Stimulated activated CD8-positive, alpha-beta memory T cell treated with anti-CD3 and anti-CD28 coated beads, Interleukin-7, amount 100 ng/mL, for 1 hour (primary cell): ENCODE measurements around the gene C5.
"Not testable (repeated sequence)": the region's sequence is repeated elsewhere in the genome, so short reads cannot be mapped to it uniquely, and the experiment has no call there.

Experiments used
- DNase-seq, 2 donors: peaks; one replicate each; pipeline ENCODE4 v3.0.0-alpha.2; 2020; ENCODE audit warnings: low read depth in 2 of 2

Gene C5

DNA sequence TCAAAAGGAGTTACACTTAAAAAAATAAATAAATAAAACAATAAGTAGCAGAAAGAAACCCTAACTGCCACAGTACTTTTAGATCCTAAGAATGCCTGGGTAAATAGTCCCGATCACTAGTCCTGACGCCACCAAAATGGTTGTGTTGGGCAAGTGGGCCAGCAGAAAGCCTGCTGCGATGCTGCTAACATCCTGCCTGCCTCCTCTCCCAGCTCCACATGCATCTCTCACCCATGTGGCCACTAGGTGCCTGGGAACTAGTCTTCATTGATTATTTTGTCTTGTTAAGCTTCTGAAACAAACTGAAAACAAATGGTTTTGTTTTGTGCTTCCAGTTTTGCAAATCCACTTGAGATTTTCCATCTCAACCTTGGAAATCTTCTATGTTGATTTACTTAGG is 69.1 kb downstream of the C5 start:
- no peak for DNase-seq

DNA sequence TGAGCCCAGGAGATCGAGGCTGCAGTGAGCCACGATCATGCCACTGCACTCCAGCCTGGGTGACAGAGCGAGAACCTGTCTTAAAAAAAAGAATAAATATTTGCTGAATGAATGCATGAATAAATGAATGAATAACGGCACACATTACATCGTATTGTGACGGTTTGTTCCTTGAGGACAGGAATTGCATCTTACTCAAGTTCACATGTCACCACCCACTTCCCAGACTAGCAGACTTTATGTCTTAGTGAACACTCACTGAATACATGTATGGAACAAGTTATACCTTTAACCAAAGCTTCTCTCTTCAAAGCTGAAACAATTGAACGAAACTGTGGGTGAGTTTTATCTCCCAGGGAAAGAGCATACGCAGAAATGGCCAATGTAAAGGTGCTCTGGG is 70.3 kb downstream of the C5 start:
- DNase-seq: no peak

DNA sequence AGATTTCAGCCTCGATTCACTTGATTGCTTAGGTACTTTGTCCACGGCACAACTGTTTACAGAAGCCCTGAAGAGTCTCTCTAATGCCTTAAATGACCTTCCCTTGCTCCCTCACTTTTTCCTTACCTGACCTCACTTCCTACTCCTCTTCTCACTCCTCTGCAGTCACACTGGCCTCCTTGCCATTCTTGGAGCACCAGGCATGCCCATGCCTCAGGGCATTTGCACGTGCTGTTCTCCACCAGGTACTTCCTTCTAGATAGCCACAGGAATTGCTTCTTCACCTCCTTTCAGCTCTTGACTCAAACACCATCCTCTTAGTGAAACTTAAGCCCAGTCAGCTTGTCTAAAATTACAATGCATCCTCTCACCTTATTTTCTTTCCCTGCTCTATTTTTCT is 71.1 kb downstream of the C5 start:
- no peak for DNase-seq

DNA sequence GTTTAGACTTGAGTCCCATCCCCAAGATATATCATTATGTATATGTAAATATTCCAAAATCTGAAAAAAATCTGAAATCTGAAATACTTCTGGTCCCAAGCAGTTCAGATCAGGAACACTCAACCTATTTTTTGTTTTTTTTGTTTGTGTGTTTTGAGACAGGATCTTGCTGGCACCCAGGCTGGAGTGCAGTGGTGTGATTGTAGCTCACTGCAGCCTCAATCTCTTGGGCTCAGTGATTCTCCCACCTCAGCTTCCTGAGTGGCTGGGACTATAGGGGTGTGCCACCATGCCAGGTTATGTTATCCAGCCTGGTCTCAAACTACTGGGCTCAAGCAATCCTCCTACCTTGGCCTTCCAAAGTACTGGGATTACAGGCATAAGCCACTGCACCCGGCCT is 72.8 kb downstream of the C5 start:
- DNase-seq: no peak

DNA sequence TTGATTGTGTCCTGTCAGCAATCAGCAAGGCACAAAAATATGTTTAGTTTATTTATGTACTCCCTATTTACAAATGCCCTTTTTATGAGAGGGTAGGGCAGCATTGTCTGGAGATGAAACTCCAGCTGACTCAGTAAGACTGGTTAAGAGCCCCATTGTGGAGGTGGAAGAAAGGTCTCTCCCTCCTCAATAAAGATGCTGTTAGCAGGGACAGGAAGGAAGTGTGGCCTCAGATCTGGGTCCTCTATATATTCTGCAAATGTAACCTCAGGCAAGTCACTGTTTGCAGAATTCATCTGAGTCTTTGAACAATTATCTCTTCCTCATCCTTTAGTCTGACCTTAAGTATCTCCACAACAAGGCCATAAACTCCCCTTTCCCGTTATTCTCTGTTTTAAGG is 75.2 kb downstream of the C5 start:
- no peak for DNase-seq

DNA sequence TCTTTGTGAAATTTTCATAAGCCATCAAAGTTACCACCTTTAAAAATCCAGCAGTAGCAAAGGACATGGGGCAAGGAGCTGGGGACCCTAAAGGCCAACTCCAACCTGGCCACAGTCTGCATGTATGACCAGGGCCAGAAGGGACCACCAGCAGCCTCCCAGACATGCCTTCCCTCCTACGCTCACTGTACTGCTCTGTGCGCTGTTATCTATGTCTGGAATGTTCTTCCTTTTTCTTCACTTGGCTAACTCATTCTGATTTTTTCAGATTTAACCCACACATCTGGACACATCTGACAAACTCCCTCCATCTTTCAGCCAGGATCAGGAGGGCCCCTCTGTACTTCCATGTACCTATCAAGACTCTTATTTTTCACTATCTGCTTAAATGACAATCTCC is 75.9 kb downstream of the C5 start:
- DNase-seq: no peak

DNA sequence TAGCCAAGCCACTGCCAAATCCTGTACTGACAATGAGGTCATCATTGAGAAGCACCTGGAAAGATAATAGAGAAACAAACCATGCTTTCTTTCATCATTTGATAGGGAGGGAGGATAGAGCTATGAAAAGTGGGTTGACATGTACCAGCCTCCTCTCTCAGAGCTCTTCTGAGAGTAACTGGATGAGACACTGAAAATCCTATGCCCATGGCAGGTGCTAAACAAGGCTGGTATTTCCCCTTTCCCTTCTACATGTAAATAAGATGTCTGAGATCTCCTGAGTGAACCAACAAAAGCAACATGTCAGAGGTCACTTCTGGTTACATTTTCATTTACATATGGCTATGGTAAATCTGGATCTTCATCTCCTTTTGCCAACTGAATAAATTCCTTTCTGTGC is 78.1 kb downstream of the C5 start:
- DNase-seq: no peak

DNA sequence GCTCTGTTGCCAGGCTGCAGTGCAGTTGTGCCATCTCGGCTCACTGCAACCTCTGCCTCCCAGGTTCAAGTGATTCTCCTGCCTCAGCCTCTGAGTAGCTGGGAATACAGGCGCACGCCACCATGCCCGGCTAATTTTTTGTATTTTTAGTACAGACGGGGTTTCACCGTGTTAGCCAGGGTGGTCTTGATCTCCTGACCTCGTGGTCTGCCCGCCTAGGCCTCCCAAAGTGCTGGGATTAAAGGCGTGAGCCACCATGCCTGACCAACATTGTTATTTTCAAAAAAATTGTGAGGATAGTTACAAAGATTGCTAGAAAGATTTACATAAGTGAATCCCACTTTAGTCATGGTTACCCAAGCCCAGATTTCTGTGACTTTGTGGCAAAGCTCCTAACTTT is 78.6 kb downstream of the C5 start:
- DNase-seq: not testable (repeated sequence)

DNA sequence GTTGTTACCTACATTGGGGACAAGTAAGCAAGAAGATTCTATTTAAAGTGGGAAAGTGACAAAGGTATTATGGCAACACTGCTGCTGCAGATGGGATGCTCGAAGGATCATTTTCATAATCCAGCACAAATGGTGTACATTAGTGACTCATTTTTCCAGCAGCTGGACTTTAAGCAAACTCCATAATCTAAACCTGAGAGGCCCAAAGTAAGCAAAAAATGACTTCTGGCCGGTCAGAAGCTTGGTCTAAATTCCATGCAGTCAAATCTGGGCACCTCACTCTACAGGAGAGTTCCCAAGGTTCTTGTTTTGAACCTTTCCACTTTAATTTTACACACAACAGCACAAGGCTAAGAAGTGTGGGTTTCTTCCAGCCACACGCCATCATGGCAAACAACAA is 79.8 kb downstream of the C5 start:
- DNase-seq: no peak

DNA sequence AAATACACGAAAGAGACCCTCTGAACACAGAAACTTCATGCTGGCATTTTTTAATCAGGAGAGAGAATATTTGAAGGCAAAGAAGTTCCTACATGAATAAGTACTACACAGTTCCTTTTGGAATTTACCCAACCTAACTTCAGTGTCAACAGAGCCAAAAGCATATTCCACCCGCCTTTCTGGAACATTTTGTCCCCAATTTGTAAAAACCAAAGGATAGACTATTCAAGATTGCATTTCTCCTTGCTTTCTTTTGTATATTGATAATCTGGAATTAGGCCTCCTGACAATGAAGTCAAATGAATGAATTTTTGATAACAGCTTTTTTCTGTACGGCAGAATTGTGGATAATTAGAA is 84.1 kb downstream of the C5 start:
- DNase-seq: no peak

DNA sequence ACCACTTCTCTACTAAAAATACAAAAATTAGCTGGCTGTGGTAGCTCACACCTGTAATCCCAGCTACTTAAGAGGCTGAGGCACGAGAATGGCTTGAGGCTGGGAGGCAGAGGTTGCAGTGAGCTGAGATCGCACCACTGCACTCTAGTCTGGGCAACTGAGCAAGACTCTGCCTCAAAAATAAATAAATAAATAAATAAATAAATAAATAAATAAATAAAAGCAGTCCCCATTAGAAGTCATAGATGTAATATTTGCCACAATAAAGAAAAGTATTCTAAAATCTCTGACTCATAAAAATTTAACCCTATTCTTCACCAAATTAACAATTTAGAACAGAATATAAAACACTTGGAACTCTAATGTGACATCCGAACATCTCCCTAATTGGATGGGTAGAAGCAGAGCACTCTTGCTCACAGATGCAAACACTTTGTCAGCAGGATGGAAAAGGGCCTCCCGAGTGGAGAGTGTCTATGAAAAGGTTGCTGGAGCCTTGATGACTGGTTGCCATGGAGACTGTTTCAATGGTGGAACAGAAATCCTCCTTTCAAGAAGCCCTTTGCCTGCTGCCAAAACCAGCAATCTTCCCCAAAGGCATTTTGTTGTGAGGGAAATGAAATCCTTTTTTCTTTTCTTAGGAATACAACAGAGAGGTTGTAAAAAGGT is 84.6 kb downstream of the C5 start:
- no peak for DNase-seq

DNA sequence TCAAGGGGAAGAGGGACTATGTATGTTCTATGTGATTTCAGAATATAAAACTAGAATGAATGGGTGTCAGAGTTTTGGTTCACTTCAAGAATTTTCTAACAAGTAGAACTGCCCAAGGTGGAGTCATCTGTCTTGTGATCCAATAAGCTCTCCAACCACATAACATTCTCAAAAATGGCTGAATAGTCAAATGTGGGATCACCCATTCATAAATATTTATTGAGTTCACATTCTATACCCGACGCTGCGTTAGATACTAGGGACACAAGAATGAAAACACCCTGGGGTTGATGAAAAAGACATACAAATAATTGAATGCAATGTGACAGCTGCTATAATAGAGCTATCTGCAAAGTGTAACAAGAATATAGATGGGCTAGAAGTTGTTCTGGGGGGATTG is 88.1 kb downstream of the C5 start:
- DNase-seq: no peak

DNA sequence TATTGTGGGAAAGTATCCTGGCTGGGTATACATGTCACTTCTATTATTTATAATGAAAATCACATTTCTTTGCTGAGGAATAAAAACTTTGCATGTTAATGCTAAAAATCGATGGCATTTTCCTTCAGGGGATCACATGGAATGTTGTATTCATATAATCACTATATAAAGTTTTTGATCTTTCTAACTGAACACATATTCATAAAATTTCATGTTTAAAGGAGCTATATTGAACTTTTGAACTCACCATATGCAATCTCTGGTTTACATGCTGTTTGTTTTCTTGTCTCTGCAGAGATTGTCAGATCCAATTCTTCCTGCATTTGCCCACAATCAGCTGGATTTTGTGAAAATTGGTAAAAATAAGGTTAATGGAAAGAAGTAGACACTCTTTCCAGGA is 90.1 kb downstream of the C5 start:
- DNase-seq: no peak

DNA sequence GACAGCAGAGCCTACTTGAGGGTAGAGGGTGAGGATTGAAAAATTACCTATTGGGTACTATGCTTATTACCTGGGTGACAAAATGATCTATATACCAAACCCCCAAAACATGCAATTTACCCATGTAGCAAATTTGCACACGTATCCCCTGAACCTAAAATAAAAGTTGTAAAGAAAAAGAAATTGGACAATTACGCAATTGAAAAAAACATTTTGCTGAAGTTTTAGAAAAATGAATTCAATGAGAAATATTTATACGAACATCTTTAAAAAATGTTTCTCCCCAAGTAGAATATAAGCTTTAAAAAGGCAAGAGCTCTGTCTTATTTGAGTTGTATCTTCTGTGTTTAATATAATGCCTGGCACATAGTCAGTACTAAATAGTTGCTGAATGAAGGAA is 93.2 kb downstream of the C5 start:
- no peak for DNase-seq

DNA sequence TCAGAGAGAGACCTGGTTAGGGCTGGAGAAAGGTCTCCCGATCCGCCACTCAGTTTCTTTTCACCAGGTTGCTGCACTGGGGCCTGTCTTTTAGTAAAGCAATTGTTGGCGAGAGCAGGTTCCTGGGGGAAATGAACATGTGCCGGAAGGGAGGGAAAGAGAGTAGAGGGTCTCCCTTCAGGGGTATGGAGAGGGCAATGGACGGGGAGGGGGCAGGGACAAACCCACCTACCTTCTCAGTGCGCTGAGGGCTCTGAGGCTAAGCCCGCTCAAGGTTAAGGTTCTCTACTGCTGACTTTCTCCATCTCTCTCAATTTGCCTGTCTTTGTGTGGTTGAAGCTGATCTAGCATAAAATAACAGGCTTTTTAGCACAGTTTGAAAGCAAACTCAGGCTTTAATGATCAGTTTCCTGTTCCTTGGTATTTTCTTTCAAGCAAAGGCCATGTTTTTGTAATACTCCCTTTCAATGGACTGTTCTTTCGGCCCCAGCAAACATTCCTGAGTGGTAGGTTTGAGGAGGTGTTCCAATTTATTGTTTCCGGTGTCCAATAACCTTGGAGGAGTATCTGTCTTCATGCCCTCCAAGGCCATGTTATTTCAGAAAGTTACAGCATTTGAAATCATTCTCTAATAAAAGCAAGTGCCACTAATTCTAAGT is 98.0 kb downstream of the C5 start:
- no peak for DNase-seq

DNA sequence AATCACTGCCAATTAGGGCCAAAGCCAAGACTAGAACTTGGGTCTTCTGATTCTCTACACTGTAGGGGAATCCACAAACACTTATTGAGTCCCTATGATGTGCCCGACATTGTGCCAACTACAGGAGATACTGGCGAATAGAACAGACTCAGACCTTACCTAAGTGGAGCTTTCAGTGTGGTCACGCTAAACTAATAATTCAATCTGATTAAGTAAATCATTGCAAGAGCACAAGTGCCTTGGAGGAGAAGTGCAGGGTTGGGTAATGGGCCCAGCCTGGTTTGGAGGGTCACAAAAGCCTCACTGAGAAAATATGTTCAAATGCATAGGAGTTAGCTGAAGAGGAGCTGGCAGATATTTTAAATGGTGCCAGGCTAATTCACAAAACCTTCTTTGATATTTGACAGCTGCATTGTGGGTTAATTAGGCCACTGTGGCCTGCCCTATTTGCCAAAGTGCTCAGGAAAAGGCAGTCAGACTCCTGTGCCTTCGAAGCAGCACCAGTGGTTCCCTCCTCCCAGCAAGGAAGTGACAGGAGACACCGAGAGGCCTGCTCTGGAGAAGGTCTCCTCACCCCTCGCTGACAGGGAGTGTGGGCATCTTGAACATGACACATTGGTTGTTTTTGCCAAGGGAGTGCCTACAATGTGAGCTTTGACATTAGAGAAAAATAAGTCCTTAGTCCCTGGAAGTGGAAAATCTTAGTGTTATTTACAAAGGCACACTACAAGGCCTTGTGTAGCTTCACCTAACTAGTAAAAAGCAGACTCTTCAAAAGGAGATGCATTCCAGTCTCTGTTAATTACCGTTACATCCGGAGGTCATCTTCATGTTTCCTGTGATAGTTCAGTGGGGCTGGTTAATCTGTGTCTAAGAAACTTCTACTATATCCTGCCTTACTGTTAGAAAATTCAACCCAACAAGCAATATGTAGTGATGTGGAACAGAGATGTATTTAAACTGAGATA is 99.4 kb downstream of the C5 start:
- DNase-seq: no peak

DNA sequence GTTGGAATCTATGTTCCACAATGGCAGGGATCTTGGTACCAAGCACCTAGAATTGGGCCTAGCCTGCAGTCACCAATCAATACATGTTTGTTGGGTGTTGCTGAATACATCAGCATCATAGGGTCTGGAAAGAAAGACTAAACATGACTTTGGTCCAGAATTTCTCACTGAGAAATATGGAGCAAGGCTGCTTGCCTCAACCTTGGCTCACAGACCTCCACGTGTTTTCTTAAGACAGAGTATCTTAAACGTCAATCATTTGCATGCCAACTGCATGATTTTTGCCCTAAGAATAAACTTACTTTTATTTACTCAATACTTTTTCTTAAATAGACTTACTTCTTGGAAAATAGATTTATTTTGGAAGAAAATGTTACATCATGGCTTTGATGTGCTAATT is 100.8 kb downstream of the C5 start:
- no peak for DNase-seq

DNA sequence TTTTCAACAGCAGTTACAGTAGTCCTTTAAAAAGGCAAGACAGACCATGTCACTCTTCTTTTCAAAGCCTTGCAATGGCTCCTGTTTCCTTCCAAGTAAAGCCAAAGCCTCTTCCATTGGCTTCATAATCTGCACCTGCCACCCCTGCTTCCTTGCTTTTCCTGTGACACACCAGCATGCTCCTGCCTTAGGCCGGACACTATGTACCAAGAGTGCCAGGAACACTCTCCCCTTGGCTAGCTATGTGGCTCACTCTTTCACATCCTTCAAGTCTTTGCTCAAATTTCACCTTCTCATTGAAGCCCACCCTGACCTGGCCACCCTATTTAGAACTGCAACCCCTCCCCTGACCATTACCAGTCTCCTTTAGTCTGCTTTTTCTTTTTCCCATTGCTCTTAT is 101.3 kb downstream of the C5 start:
- no peak for DNase-seq

DNA sequence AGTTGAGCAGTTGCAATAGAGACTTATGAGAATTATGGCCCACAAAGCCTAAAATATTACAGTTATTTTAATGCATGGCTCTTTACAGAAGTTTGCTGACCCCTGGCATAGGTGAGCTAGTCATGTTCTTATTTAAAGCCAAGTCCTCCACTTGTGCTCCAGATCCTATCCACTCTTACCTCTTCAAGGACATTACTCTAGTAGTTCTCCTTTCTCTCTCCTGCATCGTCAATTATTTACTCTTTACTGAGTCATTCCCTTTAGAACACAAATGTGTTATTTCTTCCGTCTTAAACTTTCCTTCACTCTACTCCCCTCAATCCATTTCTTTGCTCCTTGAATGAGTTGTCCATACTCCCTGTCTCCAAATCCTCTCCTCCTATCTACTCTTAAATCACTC is 102.9 kb downstream of the C5 start:
- no peak for DNase-seq

DNA sequence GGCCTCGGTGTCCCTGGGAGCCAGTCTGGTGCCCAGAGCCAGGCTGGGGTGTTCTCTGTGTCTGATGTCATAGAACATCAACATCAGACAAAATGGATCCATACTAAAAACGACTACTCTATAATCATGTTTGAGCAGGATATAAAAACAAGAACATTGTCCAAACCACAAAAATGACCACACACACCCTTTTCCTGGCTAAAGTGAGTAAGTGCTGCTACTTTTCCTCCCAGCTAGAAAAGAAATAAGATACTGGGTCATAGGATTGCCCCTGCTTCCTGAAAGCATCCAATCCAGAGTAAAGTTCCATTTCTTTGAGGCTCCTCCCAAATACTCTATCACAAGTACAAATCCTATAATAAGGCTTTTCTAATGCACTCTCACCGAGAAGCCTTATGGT is 103.8 kb downstream of the C5 start:
- no peak for DNase-seq

DNA sequence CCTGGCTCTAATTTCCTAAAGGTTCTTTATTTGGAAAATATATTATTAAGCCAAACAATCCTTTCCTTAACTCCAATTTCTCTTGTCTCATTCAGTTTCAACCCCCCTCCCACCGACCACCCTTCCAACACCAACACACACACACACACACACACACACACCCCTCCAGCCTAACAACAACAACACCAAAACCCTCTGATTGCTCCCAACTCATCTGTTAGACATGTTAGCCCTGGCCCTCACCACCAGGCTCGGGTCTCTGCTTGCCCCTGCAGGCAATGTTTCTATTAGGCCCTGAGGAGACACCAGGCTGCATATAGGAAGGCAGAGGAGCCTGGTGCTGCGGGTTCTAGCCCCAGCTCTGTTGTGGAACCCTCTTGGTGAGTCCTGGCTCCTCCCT is 105.1 kb downstream of the C5 start:
- no peak for DNase-seq

DNA sequence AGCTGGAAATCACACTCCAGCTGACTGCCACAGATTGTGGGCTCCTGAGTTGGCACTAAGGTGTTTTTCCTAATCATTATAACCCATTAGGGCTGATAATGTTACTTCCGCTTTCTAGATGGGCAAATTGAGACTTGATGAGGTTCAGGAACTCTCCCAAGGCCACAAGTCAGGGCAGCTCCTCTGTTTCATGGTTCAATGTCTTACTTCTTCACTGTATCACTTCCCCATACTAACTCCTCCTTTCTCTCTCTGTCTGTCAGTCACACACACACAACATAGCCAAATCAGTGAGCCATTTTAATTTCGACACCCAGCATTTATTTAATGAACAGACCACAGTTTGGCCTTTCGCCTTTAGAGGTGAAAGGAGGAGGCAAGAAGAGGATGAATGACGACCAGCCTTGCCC is 105.6 kb downstream of the C5 start:
- DNase-seq: no peak
